Measurements from ENCODE around the gene CLEC12A. TPM values are rescaled to one million over a fixed set of nuclear protein-coding genes. Genes with fewer than 3 reads are reported as not detected.

CLEC12A gene
- total RNA-seq, 1 experiment from 2014 or later: not detected

GRCh38 chr12:10001171-10001776, 30.1 kb downstream of the CLEC12A start:
- intact Hi-C loops (cut with micrococcal nuclease): no loop called here
- no peaks in the 10 kb centered on the region for H3K36me3 ChIP-seq (ENCODE audit: control insufficient read depth in 1 of 2, insufficient read depth in 2 of 2, low read length in 2 of 2)
- RAD21 ChIA-PET (ENCODE audit: low non-redundant PET in 1 of 2, low total read pairs in 2 of 2, uncharacterized antibody in 2 of 2, unreplicated experiment in 2 of 2): no interaction called here

GRCh38 chr12:10012630-10013330, 41.6 kb downstream of the CLEC12A start:
- Histone ChIP-seq H3K4me3 (replicated peaks in 1 of 2; ENCODE audit: low read depth in 1 of 2, low read length in 2 of 2) (no peak overlapping the region), H4K20me1 (ENCODE audit: insufficient read depth) (no peaks in the 10 kb centered on the region), H3K27me3 (ENCODE audit: insufficient read depth, low read length) (peaks cover 47% of the 10 kb centered on the region), H3K36me3 (ENCODE audit: control insufficient read depth in 1 of 2, insufficient read depth in 2 of 2, low read length in 2 of 2) (no peaks in the 10 kb centered on the region), H3K4me2 (ENCODE audit: low read length) (no peak overlapping the region), H3K27ac (ENCODE audit: low read depth, low read length) (no peak overlapping the region), H3K9me2 (ENCODE audit: insufficient read depth) (peaks cover 4% of the 10 kb centered on the region; the same call in 1 of the 2 replicates), H3K4me1 (ENCODE audit: control insufficient read depth in 1 of 2, insufficient read depth in 2 of 2, low read length in 2 of 2) (no peaks in the 10 kb centered on the region), H3K9me3 (ENCODE audit: control insufficient read depth in 1 of 2, insufficient read depth in 1 of 2, low read depth in 1 of 2, low read length in 2 of 2) (no peaks in the 10 kb centered on the region), H3K79me2 (ENCODE audit: insufficient read depth, low read length) (no peaks in the 10 kb centered on the region), H3K9ac (ENCODE audit: low read length) (no peak overlapping the region), H2AFZ (ENCODE audit: low read depth, low read length, poor library complexity, severe bottlenecking) (no peak overlapping the region)
- intact Hi-C loops (cut with micrococcal nuclease): no loop called here
- TF ChIP-seq CEBPB (IDR thresholded peaks at IDR 0.05; ENCODE audit: low read depth): no peak
- TF ChIP-seq SRF (IDR thresholded peaks at IDR 0.05; ENCODE audit: low read depth): no peak
- TF ChIP-seq SP1 (IDR thresholded peaks at IDR 0.05; ENCODE audit: low read depth): no peak
- no peak for TF ChIP-seq ZNF274 (IDR thresholded peaks at IDR 0.05; ENCODE audit: low read depth, low read length)
- no peak for TF ChIP-seq POLR2A (IDR thresholded peaks at IDR 0.05; ENCODE audit: borderline replicate concordance, extremely low read depth, insufficient read depth, insufficient read length)
- TF ChIP-seq RAD21 (IDR thresholded peaks at IDR 0.05; ENCODE audit: low read depth): no peak
- no peak for TF ChIP-seq CBX3 (IDR thresholded peaks at IDR 0.05; ENCODE audit: low read depth)
- no peak for TF ChIP-seq ZBTB33 (IDR thresholded peaks at IDR 0.05; ENCODE audit: extremely low read depth, insufficient replicate concordance, low read length)
- TF ChIP-seq FOSL1 (IDR thresholded peaks at IDR 0.05; ENCODE audit: low read depth): no peak
- no peak for TF ChIP-seq SIN3A (IDR thresholded peaks at IDR 0.05; ENCODE audit: low read depth)
- TF ChIP-seq EGR1 (IDR thresholded peaks at IDR 0.05; ENCODE audit: low read depth): no peak
- ATAC-seq: no peak
- no TSS peak for BruUV-seq (replicated peaks)
- CTCF ChIA-PET: no interaction called here
- no peak for DNase-seq (ENCODE audit: low read depth, low spot score)
- POLR2A ChIA-PET: no interaction called here
- RAD21 ChIA-PET (ENCODE audit: low non-redundant PET in 1 of 2, low total read pairs in 2 of 2, uncharacterized antibody in 2 of 2, unreplicated experiment in 2 of 2): no interaction called here

More at GRCh38 chr12:10001171-10001776, 30.1 kb downstream of the CLEC12A start:
- Histone ChIP-seq H4K20me1 (ENCODE audit: insufficient read depth) (no peaks in the 10 kb centered on the region), H3K79me2 (ENCODE audit: insufficient read depth, low read length) (no peaks in the 10 kb centered on the region), H3K27me3 (ENCODE audit: insufficient read depth, low read length) (peaks cover 28% of the 10 kb centered on the region), H3K4me1 (ENCODE audit: control insufficient read depth in 1 of 2, insufficient read depth in 2 of 2, low read length in 2 of 2) (no peaks in the 10 kb centered on the region), H3K4me2 (ENCODE audit: low read length) (no peak overlapping the region), H3K4me3 (replicated peaks in 1 of 2; ENCODE audit: low read depth in 1 of 2, low read length in 2 of 2) (no peak overlapping the region), H3K9ac (ENCODE audit: low read length) (no peak overlapping the region), H3K9me2 (ENCODE audit: insufficient read depth) (no peaks in the 10 kb centered on the region), H3K27ac (ENCODE audit: low read depth, low read length) (no peak overlapping the region), H3K9me3 (ENCODE audit: control insufficient read depth in 1 of 2, insufficient read depth in 1 of 2, low read depth in 1 of 2, low read length in 2 of 2) (no peaks in the 10 kb centered on the region), H2AFZ (ENCODE audit: low read depth, low read length, poor library complexity, severe bottlenecking) (no peak overlapping the region)
- BruUV-seq (replicated peaks): no TSS peak
- ChIA-PET POLR2A (no interaction called here), CTCF (interaction anchor here (3.6 kb wide), 1 partner anchor 9 kb away, joined by 14 read pairs; the partner anchor contains the start of gene CLEC12B)
- no peak for TF ChIP-seq POLR2A (IDR thresholded peaks at IDR 0.05; ENCODE audit: borderline replicate concordance, extremely low read depth, insufficient read depth, insufficient read length)
- no peak for TF ChIP-seq ATF3 (IDR thresholded peaks at IDR 0.05)
- no peak for TF ChIP-seq TCF7L2 (IDR thresholded peaks at IDR 0.05; ENCODE audit: borderline replicate concordance, extremely low read depth, insufficient read depth, insufficient read length)
- no peak for TF ChIP-seq SIN3A (IDR thresholded peaks at IDR 0.05; ENCODE audit: low read depth)
- TF ChIP-seq EGR1 (IDR thresholded peaks at IDR 0.05; ENCODE audit: low read depth): no peak
- DNase-seq (ENCODE audit: low read depth, low spot score) (no peak), ATAC-seq (no peak)

Data from HCT116 (cell line).